Breast epithelium (tissue), 4 donors: ENCODE results near the gene SLC35F3. TPM values are rescaled to one million over a fixed set of nuclear protein-coding genes. Genes with fewer than 3 reads are reported as not detected.
A peak's percentile ranks its signal among the peaks of the same experiment; 100 is the strongest.

Experiments
- DNase-seq, 2 donors: peaks; one replicate each; pipeline ENCODE4 v3.0.0-alpha.2; 2019; ENCODE audit warnings: low spot score in 2 of 2
- H3K27ac ChIP-seq, 2 donors: fragments of 200-600 bp; sonication (generic) in 1 of 2; one replicate each; pipeline ENCODE4 v1.5.1; 2016 to 2019; ENCODE audit warnings: mild to moderate bottlenecking in 1 of 2
- H3K27me3 ChIP-seq, 2 donors: fragments of 200-600 bp; sonication (generic) in 1 of 2; one replicate each; pipeline versions ENCODE4 v1.5.1 to v1.6.0; 2017 to 2019; ENCODE audit warnings: control low read depth in 1 of 2, mild to moderate bottlenecking in 1 of 2
- H3K36me3 ChIP-seq: fragments of 200-600 bp; one replicate; pipeline ENCODE4 v1.5.1; 2019
- H3K4me1 ChIP-seq, 2 donors: fragments of 200-600 bp; sonication (generic); one replicate each; pipeline ENCODE4 v1.5.1; 2016 to 2019; ENCODE audit warnings: control low read depth in 1 of 2
- H3K4me3 ChIP-seq, 3 donors: fragments of 200-600 bp; sonication (generic); 1 replicate in 2 of 3; 2 replicates in 1 of 3; pipeline ENCODE4 v1.5.1; 2016 to 2019; ENCODE audit warnings: mild to moderate bottlenecking in 3 of 3, moderate library complexity in 2 of 3
- H3K9me3 ChIP-seq, 2 donors: fragments of 200-600 bp; sonication (generic) in 1 of 2; one replicate each; pipeline ENCODE4 v1.5.1; 2016 to 2019; ENCODE audit warnings: control low read depth in 1 of 2
- CTCF ChIP-seq, 3 donors: fragments of 450-650 bp; IDR thresholded peaks; one replicate each; pipeline ENCODE4 v1.5.1; 2016 to 2017; ENCODE audit warnings: antibody characterized with exemption in 3 of 3, mild to moderate bottlenecking in 3 of 3, moderate library complexity in 3 of 3
- POLR2A ChIP-seq: fragments of 450-650 bp; IDR thresholded peaks from one replicate; pipeline ENCODE4 v1.6.1; 2016; ENCODE audit warnings: antibody characterized with exemption, mild to moderate bottlenecking, moderate library complexity
- POLR2AphosphoS5 ChIP-seq, 3 donors: sonication (generic); formaldehyde crosslinking; IDR thresholded peaks; one replicate each; pipeline ENCODE4 v1.6.1; 2017; ENCODE audit warnings: antibody characterized with exemption in 3 of 3
- intact Hi-C: fragments of 100-400 bp; cut with DNase I; formaldehyde crosslinking; loops from one replicate; pipeline ENCODE4 v1.15.1; 2023; ENCODE audit warnings: low total_unique reads
- total RNA-seq, 3 donors: library from RNA; depleted of rRNA; stranded (reverse); fragments of >200 nt; gene quantifications; one replicate each; pipeline ENCODE4 v1.1.0, GENCODE V29; 2016

The SLC35F3 gene
- total RNA-seq, 3 donors from 2014 or later: 8.8 to 13.0 TPM; not detected in 1

GRCh38 chr1:234315091-234315541 is 410.6 kb downstream of the SLC35F3 start:
- no peak for DNase-seq
- no peak overlapping the region for H3K27ac ChIP-seq
- no peaks in the 10 kb centered on the region for H3K4me1 ChIP-seq
- no peak for TF ChIP-seq POLR2A
- TF ChIP-seq CTCF (IDR thresholded peaks at IDR 0.05): no peak
- no peak for TF ChIP-seq POLR2AphosphoS5 (IDR thresholded peaks at IDR 0.05)
- no peak overlapping the region for H3K4me3 ChIP-seq
- intact Hi-C loops: no loop called here
- no peaks in the 10 kb centered on the region for H3K36me3 ChIP-seq
- H3K27me3 ChIP-seq: no peaks in the 10 kb centered on the region
- H3K9me3 ChIP-seq: no peaks in the 10 kb centered on the region

- Histone ChIP-seq H3K36me3 (no peaks in the 10 kb centered on the region), H3K27me3 (no peaks in the 10 kb centered on the region), H3K27ac (no peak overlapping the region), H3K4me3 (no peak overlapping the region), H3K9me3 (no peaks in the 10 kb centered on the region), H3K4me1 (no peaks in the 10 kb centered on the region)
- TF ChIP-seq POLR2AphosphoS5 (IDR thresholded peaks at IDR 0.05): no peak
- TF ChIP-seq CTCF (IDR thresholded peaks at IDR 0.05): no peak
- TF ChIP-seq POLR2A: no peak
- no peak for DNase-seq
- intact Hi-C loops: no loop called here
Observed at GRCh38 chr1:234315588-234315987, 411.1 kb downstream of the SLC35F3 start.

GRCh38 chr1:234316486-234316885 is 412.0 kb downstream of the SLC35F3 start:
- intact Hi-C loops: no loop called here
- H3K9me3 ChIP-seq: no peaks in the 10 kb centered on the region
- no peak overlapping the region for H3K27ac ChIP-seq
- TF ChIP-seq CTCF (IDR thresholded peaks at IDR 0.05): no peak
- TF ChIP-seq POLR2A: no peak
- no peak for TF ChIP-seq POLR2AphosphoS5 (IDR thresholded peaks at IDR 0.05)
- DNase-seq: no peak
- no peaks in the 10 kb centered on the region for H3K27me3 ChIP-seq
- no peaks in the 10 kb centered on the region for H3K36me3 ChIP-seq
- no peak overlapping the region for H3K4me3 ChIP-seq
- H3K4me1 ChIP-seq: no peaks in the 10 kb centered on the region

- intact Hi-C loops: no loop called here
- no peak overlapping the region for H3K4me3 ChIP-seq
- H3K36me3 ChIP-seq: no peaks in the 10 kb centered on the region
- H3K9me3 ChIP-seq: no peaks in the 10 kb centered on the region
- TF ChIP-seq POLR2A (no peak), POLR2AphosphoS5 (IDR thresholded peaks at IDR 0.05) (no peak), CTCF (IDR thresholded peaks at IDR 0.05) (no peak)
- no peak overlapping the region for H3K27ac ChIP-seq
- H3K27me3 ChIP-seq: no peaks in the 10 kb centered on the region
- H3K4me1 ChIP-seq: no peaks in the 10 kb centered on the region
- no peak for DNase-seq
Observed at GRCh38 chr1:234316937-234317336, 412.5 kb downstream of the SLC35F3 start.

- H3K27ac ChIP-seq: peak overlapping the region; percentile 57 to 79
- H3K27me3 ChIP-seq: no peaks in the 10 kb centered on the region
- H3K9me3 ChIP-seq: no peaks in the 10 kb centered on the region
- H3K4me3 ChIP-seq: no peak overlapping the region
- DNase-seq: no peak
- no peaks in the 10 kb centered on the region for H3K4me1 ChIP-seq
- no peak for TF ChIP-seq CTCF (IDR thresholded peaks at IDR 0.05)
- intact Hi-C loops: no loop called here
- H3K36me3 ChIP-seq: no peaks in the 10 kb centered on the region
Observed at GRCh38 chr1:234320069-234320468, 415.6 kb downstream of the SLC35F3 start.
